DND-41 (cell line): Measurements from ENCODE around the gene GLB1L3.

Source experiments
- EZH2 ChIP-seq: IDR thresholded peaks from 3 replicates; pipeline ENCODE4 v1.6.1; 2012; ENCODE audit warnings: borderline replicate concordance, low read depth, mild to moderate bottlenecking, moderate library complexity, low read length, inconsistent platforms; ENCODE audit not compliant: severe bottlenecking
- TF ChIP-seq, protein P1 (sequence below): IDR thresholded peaks from 2 replicates; pipeline ENCODE4 v1.5.1; 2012; ENCODE audit warnings: borderline replicate concordance, low read length, moderate library complexity, mild to moderate bottlenecking; ENCODE audit not compliant: poor library complexity, severe bottlenecking; ENCODE audit errors: extremely low read depth

DNA sequence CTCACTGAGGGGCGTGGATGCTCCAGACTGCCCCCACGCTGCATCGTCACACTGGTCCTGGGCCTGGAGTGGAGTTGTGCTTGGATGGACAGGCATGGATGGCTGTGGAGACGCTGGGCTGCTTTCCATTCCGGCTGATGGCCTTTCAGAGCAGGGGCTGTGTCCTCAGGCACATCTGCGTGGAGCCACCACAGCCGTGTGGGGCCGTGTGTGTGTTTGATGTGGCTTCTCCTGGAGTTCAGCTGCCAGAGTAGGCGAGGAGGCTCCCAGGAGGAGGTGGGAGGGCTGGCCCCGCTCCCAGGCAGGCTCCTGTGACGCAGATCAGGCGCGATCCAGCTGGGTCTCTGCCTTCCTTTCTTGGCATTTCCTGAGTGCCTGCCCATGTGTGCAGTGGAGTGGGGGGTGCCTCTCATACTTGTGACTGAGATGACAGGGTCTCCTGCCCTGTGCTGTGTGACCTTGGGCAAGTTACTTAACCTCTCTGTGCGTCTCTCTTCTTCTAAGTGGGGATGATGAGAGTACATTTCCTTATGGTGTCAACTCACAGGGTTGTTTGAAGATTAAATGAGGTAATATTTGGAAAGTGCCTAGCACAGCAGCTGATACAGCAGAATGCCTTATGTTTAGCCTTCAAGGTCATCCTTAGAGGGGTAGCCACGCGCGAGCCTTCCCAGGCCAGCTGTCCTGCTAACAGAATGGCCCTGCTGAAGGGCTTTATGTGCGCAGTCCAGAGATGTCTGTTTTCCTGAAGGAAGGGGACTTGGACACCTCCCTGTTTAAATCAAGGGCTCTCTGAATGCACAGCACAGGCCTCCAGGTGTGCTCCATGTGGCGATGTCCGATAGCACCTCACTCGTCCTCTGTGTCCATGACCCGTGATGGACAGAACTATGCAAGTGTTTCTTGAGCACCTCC, 89.1 kb downstream of the GLB1L3 start:
- TF ChIP-seq, protein P1, sequence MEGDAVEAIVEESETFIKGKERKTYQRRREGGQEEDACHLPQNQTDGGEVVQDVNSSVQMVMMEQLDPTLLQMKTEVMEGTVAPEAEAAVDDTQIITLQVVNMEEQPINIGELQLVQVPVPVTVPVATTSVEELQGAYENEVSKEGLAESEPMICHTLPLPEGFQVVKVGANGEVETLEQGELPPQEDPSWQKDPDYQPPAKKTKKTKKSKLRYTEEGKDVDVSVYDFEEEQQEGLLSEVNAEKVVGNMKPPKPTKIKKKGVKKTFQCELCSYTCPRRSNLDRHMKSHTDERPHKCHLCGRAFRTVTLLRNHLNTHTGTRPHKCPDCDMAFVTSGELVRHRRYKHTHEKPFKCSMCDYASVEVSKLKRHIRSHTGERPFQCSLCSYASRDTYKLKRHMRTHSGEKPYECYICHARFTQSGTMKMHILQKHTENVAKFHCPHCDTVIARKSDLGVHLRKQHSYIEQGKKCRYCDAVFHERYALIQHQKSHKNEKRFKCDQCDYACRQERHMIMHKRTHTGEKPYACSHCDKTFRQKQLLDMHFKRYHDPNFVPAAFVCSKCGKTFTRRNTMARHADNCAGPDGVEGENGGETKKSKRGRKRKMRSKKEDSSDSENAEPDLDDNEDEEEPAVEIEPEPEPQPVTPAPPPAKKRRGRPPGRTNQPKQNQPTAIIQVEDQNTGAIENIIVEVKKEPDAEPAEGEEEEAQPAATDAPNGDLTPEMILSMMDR: no peak
- TF ChIP-seq EZH2: no peak
